ENCODE results near the gene MDN1.
"Not testable (repeated sequence)": the region's sequence is repeated elsewhere in the genome, so short reads cannot be mapped to it uniquely, and the experiment has no call there.

Gene MDN1

DNA sequence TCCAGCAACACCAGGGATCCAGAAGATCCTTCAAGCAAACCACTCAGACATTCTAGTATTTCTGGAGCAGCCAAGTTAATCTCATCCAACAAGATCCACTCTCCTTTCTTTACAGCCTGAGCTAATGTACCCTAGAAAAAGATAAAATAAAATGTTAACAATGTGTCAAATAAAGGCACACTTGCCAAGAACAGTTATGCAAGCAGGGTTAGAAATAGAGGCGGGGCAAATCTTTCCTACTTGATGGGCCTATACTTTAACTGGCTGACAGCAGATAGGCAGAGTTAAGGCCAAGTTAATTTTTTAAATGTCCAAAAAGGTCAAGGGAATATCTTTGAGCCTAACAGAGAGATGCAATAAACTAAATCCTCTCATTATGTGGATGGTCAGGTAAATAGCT, 60.8 kb downstream of the MDN1 start:
- no peak for DNase-seq

DNA sequence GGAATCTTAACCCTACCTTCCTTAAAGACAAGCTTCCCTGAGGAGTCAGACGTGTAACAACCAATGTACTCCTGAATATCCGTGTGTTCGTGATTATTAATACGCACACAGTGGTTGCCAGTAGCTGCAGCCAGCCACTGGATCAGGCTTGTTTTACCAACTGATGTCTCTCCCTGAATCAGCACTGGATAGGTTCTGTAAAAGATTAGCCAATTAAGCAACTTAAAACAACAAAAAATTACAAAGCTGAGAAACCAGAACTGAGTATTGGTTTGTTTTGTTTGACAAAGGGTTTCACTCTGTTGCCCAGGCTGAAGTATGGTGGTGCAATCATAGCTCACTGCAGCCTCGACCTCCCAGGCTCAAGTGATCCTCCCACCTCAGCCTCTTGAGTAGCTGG, 69.3 kb downstream of the MDN1 start:
- DNase-seq: no peak

DNA sequence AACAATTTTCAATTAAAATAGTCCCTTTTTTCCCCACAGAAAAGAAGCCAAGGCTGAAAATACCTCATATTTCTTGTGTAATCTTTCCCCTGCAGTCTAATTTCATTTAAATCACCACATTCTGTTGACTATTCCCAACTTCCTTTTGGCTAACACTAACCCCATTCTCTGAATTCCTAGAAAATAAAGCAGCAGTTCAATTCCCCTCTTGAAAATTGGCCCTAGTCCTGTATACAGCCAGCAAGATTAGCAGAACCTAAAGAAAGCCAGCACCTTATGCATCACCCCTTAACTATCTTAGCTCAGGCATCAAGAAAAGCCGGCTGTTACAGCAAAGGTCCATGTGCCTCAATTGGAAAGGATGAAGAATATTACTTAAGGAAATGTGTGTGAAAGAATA, 69.7 kb downstream of the MDN1 start:
- DNase-seq: no peak

GRCh38 chr6:89745716-89746115, 73.9 kb downstream of the MDN1 start:
- no peak for DNase-seq

GRCh38 chr6:89745096-89745495, 74.5 kb downstream of the MDN1 start:
- DNase-seq: no peak

- DNase-seq: no peak
Observed at GRCh38 chr6:89736893-89737292, 82.7 kb downstream of the MDN1 start.

- DNase-seq: no peak
Observed at GRCh38 chr6:89734526-89734925, 85.1 kb downstream of the MDN1 start.

DNA sequence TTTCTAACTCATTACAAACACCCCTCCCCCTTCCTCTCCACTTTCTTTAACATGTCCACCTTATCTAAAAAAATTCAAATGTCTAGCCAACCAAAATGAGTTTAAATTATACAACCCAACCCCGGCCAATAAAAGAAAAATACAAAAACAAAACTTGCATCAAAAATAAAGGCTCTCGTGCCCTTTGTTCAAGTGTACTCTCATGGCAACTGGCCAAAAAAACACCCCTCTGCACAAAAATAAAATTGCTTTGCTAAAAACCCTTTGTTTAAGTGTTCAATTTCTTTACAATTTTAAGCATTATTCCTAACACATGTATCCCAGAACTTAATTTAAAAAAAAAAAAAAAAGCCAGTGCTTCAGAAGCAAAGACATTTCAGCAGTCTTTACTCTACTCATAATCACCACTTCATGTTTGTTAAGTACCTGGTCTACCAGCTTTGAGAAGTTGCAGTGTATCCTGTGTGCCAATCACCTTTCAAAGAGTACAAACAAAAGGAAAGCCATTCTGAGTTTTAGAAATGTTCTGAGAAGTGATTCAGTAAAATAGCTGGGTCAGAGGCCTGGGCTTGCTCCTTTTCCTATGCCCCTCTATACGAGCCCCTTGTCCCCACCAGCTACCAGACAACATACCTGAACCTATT, 87.5 kb downstream of the MDN1 start:
- DNase-seq: no peak

DNA sequence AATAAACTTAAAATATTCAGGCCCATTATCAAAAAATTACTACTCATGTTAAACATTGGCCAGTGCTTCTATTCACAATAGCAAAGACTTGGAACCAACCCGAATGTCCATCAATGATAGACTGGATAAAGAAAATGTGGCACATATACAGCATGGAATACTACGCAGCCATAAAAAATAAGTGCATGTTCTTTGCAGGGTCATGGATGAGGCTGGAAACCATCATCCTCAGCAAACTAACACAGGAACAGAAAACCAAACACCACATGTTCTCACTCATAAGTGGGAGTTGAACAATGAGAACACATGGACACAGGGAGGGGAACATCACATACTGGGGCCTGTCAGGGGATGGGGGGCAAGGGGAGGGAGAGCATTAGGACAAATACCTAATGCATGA, 88.3 kb downstream of the MDN1 start:
- not testable (repeated sequence) for DNase-seq

GRCh38 chr6:89729818-89730217, 89.8 kb downstream of the MDN1 start:
- no peak for DNase-seq

- DNase-seq: no peak
Observed at GRCh38 chr6:89727501-89727900, 92.1 kb downstream of the MDN1 start.

DNA sequence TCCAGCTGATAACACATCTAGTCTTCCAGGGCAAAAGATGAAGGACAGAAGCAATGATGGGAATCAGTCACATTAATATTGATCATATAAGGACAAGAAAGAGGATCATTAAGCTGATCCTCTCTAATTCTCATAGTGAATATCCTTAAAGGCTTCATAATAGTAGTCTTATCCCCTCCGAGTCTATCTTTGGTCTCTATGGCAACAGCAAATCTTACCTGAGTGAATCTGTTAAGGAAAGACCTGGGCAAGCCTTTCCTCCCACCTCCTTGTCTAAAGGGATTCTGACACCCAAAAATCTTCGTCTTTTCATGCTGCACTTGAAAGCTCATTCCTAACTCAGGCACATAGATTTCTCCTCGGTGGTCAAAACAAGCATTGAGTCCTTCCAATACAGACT, 94.6 kb downstream of the MDN1 start:
- DNase-seq: no peak

GRCh38 chr6:89723046-89723445, 96.5 kb downstream of the MDN1 start:
- no peak for DNase-seq

- DNase-seq: no peak
Observed at GRCh38 chr6:89716532-89716931, 103.1 kb downstream of the MDN1 start.

- no peak for DNase-seq
Observed at GRCh38 chr6:89711801-89712200, 107.8 kb downstream of the MDN1 start.

DNA sequence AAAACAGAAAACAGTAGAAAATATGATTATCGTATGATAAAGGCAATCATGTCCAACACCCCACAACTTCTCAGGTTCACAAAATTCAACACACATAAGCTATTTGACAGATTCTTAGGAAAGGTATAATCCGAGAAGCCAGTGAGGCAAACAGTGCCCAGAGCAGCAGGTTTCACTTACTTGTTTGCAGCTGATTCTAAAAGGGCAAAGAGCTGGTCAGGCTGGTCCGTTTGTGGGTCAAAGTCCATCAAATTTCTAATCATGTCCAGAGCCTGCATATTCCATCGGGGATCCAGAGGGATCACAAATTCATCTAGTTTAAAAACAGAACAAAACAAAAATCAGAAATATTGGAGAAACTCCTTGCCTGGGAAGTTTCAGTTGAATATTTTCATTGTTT, 111.3 kb downstream of the MDN1 start:
- DNase-seq: no peak

GRCh38 chr6:89707766-89708165, 111.8 kb downstream of the MDN1 start:
- DNase-seq: no peak

- DNase-seq: no peak
Observed at GRCh38 chr6:89706121-89706520, 113.5 kb downstream of the MDN1 start.

DNA sequence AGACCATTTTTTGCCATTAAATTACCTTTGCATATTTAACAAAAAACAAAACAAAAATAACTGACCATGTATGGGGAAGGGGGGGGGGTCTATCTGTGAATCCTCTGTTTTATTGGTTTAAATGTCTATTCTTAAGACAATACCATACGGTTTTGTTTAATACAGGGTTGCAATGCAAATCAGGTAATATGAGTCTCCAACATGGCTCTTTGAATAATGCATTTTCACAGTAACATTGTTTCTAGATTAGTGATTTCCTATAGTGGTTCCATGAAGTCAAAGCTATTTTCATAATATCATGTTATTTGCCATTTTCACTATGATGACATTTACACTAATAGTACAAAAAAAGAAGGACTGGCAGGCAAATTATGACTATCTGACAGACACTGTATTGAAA, 116.3 kb downstream of the MDN1 start:
- no peak for DNase-seq

DNA sequence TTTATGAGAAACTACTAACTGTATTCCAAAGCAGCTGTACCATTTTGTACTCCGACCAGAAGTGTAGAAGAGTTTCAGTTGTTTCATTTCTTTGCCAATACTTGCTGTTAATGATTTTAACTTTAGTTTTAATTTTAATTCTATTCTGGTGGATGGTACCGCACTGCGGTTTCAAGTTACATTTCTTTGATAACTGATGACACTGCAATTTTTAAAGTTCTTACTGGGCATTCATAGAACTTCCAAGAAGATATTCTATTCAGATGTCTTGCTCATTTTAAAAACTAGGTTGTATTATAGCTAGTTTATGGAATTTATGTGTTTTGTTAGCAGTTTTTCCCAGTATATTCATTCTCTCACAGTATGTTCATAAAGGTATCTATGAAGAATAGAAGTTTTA, 117.2 kb downstream of the MDN1 start:
- DNase-seq: no peak

DNA sequence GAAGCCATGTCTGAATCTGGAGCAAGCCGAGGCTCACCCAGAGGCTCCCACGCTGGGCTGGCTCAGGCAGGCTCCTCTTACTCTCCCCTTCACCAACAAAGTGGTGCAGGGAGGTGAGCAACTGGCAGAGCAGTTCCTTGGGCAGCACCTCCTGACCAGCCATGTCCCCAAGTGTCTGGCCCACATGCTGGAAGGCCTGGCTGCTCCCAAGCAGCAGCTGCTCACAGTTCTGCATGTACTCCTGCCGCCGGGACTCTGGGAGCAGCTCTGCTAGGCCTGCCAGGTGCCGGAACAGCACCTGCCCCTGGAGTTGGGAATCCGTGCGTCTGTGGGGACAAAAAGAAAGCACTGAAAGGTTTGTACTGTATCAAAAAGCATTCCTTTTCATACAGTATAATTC, 123.9 kb downstream of the MDN1 start:
- DNase-seq: no peak

- DNase-seq: no peak
Observed at GRCh38 chr6:89694428-89694827, 125.2 kb downstream of the MDN1 start.

DNA sequence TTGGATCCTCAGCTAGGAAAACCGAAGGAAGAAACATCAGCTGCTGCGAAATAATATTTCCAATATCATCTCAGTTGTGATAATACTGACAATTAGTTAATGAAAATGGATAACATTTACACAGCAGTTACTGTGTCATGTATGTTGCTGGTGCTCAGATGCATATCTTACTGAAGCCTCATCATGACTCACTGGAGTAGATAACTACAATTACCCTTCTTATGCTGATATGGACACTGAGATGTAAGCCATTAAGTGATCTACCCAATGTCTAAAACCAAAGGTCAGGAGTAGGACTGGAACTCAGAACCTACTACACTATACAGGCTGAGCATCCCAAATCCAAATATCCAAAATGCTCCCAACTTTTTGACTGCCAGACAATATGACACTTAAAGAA, 126.4 kb downstream of the MDN1 start:
- no peak for DNase-seq

- DNase-seq: no peak
Observed at GRCh38 chr6:89692256-89692655, 127.3 kb downstream of the MDN1 start.

- DNase-seq: no peak
Observed at GRCh38 chr6:89690944-89691324, 128.7 kb downstream of the MDN1 start.

- DNase-seq: no peak
Observed at GRCh38 chr6:89689732-89690131, 129.9 kb downstream of the MDN1 start.
